Stimulated activated CD8-positive, alpha-beta memory T cell treated with anti-CD3 and anti-CD28 coated beads, Interleukin-2, amount 100 ng/mL, for 48 hours (primary cell): ENCODE data around the gene ITGB3.
"Not testable (repeated sequence)": the region's sequence is repeated elsewhere in the genome, so short reads cannot be mapped to it uniquely, and the experiment has no call there.

ENCODE experiments used
- DNase-seq, 2 donors: peaks; one replicate each; pipeline ENCODE4 v3.0.0-alpha.2; 2020; ENCODE audit warnings: low read depth in 2 of 2

ITGB3 gene

DNA sequence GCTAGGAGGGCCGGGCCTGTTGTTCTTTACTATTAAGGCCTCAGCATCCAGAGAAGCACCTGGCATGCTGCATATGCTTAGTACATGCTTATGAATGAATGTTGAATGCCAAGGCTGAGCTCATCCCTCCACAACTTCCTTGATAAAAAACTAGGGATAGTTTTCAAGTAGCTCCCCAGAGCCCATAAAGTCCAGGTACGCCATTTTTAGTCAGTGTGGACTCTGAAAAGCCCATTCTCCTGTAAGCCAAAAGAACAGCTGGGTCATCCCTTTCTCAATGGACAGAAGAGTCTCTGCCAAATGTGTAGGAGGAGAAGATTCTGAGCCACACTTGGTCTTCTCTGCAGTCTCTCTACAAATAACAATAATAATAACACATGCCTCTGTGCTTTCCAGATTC, 8.9 kb upstream of the ITGB3 start:
- no peak for DNase-seq

- no peak for DNase-seq
Observed at GRCh38 chr17:47246120-47246519, 7.5 kb upstream of the ITGB3 start.

DNA sequence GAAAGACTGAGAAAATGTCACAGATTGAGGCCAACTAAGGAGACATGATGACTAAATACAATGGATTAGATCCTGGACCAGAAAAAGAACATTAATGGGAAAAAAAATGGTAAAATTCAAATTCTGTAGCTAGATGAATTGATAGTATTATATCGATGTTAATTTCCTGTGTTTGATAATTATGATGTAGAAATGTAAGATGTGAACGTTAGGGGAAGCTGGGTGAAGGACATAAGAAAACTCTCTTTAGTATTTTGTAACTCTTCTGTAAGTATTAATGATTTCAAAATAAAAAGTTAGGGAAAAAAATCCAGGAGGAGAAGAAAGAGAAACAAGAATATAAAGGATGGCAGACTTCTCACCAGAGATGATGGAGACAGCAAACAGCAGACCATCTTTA, 2.8 kb upstream of the ITGB3 start:
- no peak for DNase-seq

GRCh38 chr17:47251421-47251940, 2.1 kb upstream of the ITGB3 start:
- DNase-seq, result no peak

- no peak for DNase-seq
Observed at GRCh38 chr17:47252209-47252608, 1.4 kb upstream of the ITGB3 start.

DNA sequence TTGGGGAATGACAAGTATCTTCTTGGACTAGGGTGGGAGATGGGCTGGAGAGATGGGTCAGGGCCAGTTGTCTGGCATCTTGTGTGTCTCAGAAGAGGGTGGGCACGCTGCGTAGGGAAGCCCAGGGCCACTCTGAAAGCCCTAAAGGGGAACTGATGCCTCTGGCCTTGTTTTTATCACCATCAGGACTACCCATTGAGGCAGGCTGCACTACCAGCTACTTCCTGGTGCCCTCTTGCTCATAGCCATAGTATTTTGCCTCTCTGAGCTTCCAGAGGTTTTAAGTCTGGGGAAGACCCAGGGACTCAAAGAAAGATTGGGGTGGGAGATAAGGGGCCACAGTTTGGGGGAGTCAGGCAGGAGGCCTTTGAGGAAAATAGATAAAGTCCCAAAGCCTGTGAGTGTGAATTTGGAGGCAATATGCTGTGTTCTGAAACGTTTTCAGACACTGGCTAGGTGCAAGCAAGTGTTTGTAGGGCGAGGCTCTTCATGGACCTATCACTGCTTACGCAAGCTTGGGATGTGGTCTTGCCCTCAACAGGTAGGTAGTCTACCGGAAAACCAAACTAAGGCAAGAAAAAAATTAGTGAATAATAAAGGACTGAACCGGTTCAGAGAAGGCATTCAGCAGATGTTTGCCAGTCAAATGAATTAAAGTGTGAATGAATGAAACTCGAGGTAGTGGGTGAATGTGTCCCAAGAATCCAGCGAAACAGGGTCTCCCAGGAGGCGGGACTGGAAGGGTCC, 688 bp upstream of the ITGB3 start:
- no peak for DNase-seq

GRCh38 chr17:47254403-47254943, 846 bp downstream of the ITGB3 start:
- DNase-seq, result no peak

DNA sequence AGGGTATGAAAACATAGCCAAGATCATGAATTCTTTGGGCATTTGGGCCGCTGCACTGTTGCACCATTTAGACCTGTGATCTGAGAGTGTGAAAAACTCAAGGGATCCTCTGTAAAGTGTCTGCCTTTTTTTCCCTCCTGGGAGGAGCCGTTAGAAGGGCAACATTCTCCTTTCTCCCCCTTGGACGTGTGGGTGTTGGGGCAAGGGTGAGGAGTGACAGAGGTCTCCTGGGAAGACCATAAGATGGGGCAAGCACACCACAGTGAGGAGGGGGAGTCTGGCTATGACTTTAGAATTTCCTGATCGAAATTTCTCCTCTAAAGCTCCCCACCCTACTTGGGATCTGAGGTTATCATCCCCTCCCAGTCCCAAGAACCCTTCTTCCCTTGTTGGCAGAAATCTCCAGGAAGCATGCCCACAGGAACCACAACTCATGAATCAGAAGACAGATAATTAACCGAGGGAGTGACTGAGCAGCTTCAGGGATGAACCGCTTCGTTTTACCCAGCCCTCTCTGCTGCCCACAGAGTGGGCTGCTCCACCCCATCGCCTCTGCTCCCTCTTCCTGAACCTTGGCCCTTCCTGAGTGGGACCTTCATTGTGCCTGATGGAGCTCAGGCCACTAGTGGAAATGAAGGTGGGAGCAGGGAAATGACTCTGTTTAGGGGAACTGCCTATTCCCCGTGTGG, 4.2 kb downstream of the ITGB3 start:
- DNase-seq, result no peak

DNA sequence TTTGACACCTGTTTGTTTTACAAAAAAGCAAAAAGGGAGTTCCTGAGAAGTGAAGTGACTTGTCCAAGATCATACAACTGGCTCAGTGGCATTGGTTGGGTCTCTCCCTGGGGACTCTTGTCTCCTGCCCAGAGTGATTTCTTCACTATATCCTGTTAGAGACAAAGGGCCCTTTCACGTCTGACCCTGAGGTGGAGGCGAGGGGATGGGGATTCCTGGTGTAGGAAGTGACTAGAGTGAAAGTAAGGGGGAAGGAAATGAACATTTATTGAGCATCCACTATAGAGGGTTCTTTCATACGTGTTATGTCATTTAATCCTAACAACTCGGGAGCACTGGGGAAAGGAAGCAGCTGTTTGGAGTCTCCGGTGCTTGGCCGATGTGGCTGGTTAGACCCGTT, 9.0 kb downstream of the ITGB3 start:
- DNase-seq, result no peak

- DNase-seq, result no peak
Observed at GRCh38 chr17:47264166-47264565, 10.5 kb downstream of the ITGB3 start.

- DNase-seq, result no peak
Observed at GRCh38 chr17:47265983-47266541, 12.4 kb downstream of the ITGB3 start.

- no peak for DNase-seq
Observed at GRCh38 chr17:47266782-47267181, 13.2 kb downstream of the ITGB3 start.

DNA sequence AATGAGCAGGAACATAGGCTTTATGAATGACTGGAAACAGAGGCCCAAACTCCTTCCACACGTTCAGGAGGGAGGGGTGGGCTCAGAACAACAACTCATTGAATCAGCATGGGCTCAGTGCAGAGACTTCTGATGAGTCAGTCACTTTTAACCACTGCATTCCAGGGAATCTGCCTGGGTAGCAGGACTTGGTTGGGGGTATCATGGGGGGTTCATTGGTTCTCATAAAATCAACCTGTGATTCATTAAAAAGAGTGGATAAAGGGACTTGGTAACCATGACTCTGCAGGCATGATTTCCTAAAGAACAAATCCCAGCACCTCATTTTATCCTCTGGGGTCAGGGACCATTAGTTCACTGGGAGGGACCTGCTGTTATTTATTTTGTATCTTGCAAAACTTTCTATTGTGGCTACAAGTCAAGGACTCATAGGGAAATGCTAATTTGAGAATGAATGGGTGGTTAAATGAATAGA, 13.8 kb downstream of the ITGB3 start:
- DNase-seq, result no peak

GRCh38 chr17:47268964-47269363, 15.3 kb downstream of the ITGB3 start:
- not testable (repeated sequence) for DNase-seq

- DNase-seq, result not testable (repeated sequence)
Observed at GRCh38 chr17:47269561-47270280, 16.1 kb downstream of the ITGB3 start.

- no peak for DNase-seq
Observed at GRCh38 chr17:47270946-47271705, 17.5 kb downstream of the ITGB3 start.

- DNase-seq, result no peak
Observed at GRCh38 chr17:47272491-47272890, 18.9 kb downstream of the ITGB3 start.

DNA sequence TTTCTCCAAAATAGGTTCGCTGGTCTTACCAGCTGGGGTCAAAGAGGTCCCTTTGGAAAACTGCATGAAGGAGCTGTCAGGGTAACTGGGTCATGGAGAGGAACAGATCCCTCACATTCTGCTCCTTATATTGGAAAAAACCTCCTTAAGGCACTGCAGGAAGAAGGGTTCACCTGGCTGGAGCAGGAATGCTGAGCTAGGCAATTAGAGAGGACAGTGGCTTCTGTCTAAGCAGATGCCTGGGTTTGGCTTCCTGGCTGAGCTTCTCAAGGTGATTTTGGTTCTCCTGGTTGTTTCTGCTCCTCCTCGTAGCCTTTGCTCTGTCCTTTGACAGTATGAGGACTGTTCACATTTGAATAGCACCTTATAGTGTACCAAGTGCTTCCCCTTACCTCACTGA, 19.6 kb downstream of the ITGB3 start:
- DNase-seq, result no peak

DNA sequence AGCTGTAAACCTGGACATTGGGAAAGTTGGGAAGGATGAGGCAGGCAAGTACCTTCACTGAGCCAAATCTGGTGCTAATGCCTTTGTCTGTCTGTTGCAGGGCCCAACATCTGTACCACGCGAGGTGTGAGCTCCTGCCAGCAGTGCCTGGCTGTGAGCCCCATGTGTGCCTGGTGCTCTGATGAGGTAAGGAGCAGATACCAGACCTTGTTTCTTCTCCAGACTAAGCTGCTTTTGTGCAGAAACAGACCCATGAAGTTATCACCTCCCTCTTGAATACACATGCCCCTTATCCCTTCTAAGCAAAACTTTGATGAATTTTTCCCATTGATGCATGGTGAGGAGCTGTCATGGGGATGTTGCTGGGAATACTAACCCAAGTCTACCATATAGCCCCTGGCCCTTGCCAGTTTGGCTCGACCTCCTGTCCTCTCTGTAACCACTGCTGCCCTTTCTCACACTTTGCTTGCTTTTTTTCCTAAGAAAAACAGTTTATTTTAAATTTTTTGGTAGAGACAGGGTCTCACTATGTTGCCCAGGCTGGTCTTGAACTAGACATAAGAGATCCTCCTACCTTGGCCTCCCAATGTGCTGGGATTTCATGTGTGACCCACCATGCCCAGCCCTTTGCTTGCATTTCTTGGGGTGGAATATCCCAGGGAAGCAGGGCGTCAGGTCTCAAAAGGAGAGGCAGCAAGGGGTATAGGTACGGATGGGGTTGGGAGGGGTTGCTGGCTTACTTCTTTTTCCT, 20.9 kb downstream of the ITGB3 start:
- no peak for DNase-seq

GRCh38 chr17:47275245-47275984, 21.8 kb downstream of the ITGB3 start:
- DNase-seq, result no peak
